Germinal center (tissue), 1 donor: ENCODE measurements around the gene RYR1.
"Not testable (repeated sequence)": the region's sequence is repeated elsewhere in the genome, so short reads cannot be mapped to it uniquely, and the experiment has no call there.

Experiments
- DNase-seq: peaks from one replicate; pipeline ENCODE4 v3.0.0; 2012; ENCODE audit warnings: mixed read lengths, low spot score

Gene RYR1

GRCh38 chr19:38538793-38539528 is 105.5 kb downstream of the RYR1 start:
- DNase-seq = no peak

- no peak for DNase-seq
Observed at GRCh38 chr19:38539751-38540150, 106.3 kb downstream of the RYR1 start.

- no peak for DNase-seq
Observed at GRCh38 chr19:38542040-38542439, 108.5 kb downstream of the RYR1 start.

- no peak for DNase-seq
Observed at GRCh38 chr19:38543286-38543806, 109.9 kb downstream of the RYR1 start.

- DNase-seq = peak; percentile 65
Observed at GRCh38 chr19:38543807-38544568, 110.5 kb downstream of the RYR1 start.

GRCh38 chr19:38544569-38545315 is 111.3 kb downstream of the RYR1 start:
- DNase-seq = no peak

GRCh38 chr19:38545596-38545995 is 112.1 kb downstream of the RYR1 start:
- no peak for DNase-seq

- peak; percentile 63 for DNase-seq
Observed at GRCh38 chr19:38547421-38547820, 113.9 kb downstream of the RYR1 start.

- no peak for DNase-seq
Observed at GRCh38 chr19:38549061-38549460, 115.6 kb downstream of the RYR1 start.

GRCh38 chr19:38549942-38550341 is 116.5 kb downstream of the RYR1 start:
- no peak for DNase-seq

GRCh38 chr19:38550376-38550775 is 116.9 kb downstream of the RYR1 start:
- DNase-seq = no peak

- DNase-seq = no peak
Observed at GRCh38 chr19:38551450-38551813, 117.9 kb downstream of the RYR1 start.

- not testable (repeated sequence) for DNase-seq
Observed at GRCh38 chr19:38553239-38553638, 119.7 kb downstream of the RYR1 start.

GRCh38 chr19:38554676-38555141 is 121.2 kb downstream of the RYR1 start:
- DNase-seq = no peak

GRCh38 chr19:38555200-38555599 is 121.7 kb downstream of the RYR1 start:
- no peak for DNase-seq

GRCh38 chr19:38556521-38557174 is 123.2 kb downstream of the RYR1 start:
- DNase-seq = peak; percentile 48

GRCh38 chr19:38557205-38557799 is 123.8 kb downstream of the RYR1 start:
- peak; percentile 32 for DNase-seq

GRCh38 chr19:38558933-38559332 is 125.4 kb downstream of the RYR1 start:
- DNase-seq = not testable (repeated sequence)

GRCh38 chr19:38559428-38560401 is 126.2 kb downstream of the RYR1 start:
- peak; percentile 40 for DNase-seq

GRCh38 chr19:38561053-38561606 is 127.6 kb downstream of the RYR1 start:
- no peak for DNase-seq
